ENCODE results near the gene SIRPB2. TPM values are rescaled to one million over a fixed set of nuclear protein-coding genes. Genes with fewer than 3 reads are reported as not detected.

SIRPB2 gene
- polyA plus RNA-seq, 1 donor from 2014 or later = not detected

- Histone ChIP-seq H3K27me3 (ENCODE audit: insufficient read depth, low read depth, low read length) (no peaks in the 10 kb centered on the region), H3K9ac (ENCODE audit: low read length) (no peak overlapping the region), H3K4me2 (ENCODE audit: low read length) (no peak overlapping the region), H3K79me2 (replicated peaks; ENCODE audit: insufficient read depth, low read length) (peaks cover 18% of the 10 kb centered on the region), H3K4me3 (ENCODE audit: low read length) (no peak overlapping the region), H3K36me3 (ENCODE audit: insufficient read depth, low read length) (peaks cover 8% of the 10 kb centered on the region), H3F3A (ENCODE audit: insufficient read depth, low read length, poor library complexity, severe bottlenecking) (no peaks in the 10 kb centered on the region), H3K27ac (ENCODE audit: low read length) (no peak overlapping the region), H4K20me1 (ENCODE audit: insufficient read depth) (no peaks in the 10 kb centered on the region), H2AFZ (ENCODE audit: low read depth, low read length) (no peak overlapping the region), H3K9me3 (ENCODE audit: low read length) (no peaks in the 10 kb centered on the region), H3K9me2 (ENCODE audit: insufficient read depth, low read length) (no peaks in the 10 kb centered on the region)
- no peak for TF ChIP-seq EZH2 (IDR thresholded peaks at IDR 0.05; ENCODE audit: borderline replicate concordance, insufficient read depth, low read length, poor library complexity, severe bottlenecking)
- no peak for TF ChIP-seq MXI1 (conservative IDR thresholded peaks at IDR 0.05; ENCODE audit: poor library complexity, severe bottlenecking)
- TF ChIP-seq POLR2AphosphoS5 (IDR thresholded peaks at IDR 0.05) = no peak
- TF ChIP-seq RAD21 (conservative IDR thresholded peaks at IDR 0.05) = no peak
- TF ChIP-seq REST (IDR thresholded peaks at IDR 0.05; ENCODE audit: borderline replicate concordance) = no peak
- no peak for TF ChIP-seq TAF1 (IDR thresholded peaks at IDR 0.05; ENCODE audit: low read depth)
- no peak for TF ChIP-seq EP300 (conservative IDR thresholded peaks at IDR 0.05; ENCODE audit: poor library complexity, severe bottlenecking)
- no peak for TF ChIP-seq SMC3 (conservative IDR thresholded peaks at IDR 0.05; ENCODE audit: poor library complexity)
- no peak for TF ChIP-seq CTCF (IDR thresholded peaks at IDR 0.05; ENCODE audit: poor library complexity, severe bottlenecking)
Observed at GRCh38 chr20:1460275-1460674, 30.9 kb downstream of the SIRPB2 start.

- peaks cover 11% of the 10 kb centered on the region for H3K36me3 ChIP-seq (ENCODE audit: insufficient read depth, low read length)
- H3K9me3 ChIP-seq (ENCODE audit: low read length) = no peaks in the 10 kb centered on the region
- peaks cover 8% of the 10 kb centered on the region for H3K79me2 ChIP-seq (replicated peaks; ENCODE audit: insufficient read depth, low read length)
- H4K20me1 ChIP-seq (ENCODE audit: insufficient read depth) = no peaks in the 10 kb centered on the region
- H3K4me2 ChIP-seq (ENCODE audit: low read length) = no peak overlapping the region
- no peaks in the 10 kb centered on the region for H3K27me3 ChIP-seq (ENCODE audit: insufficient read depth, low read depth, low read length)
- no peaks in the 10 kb centered on the region for H3F3A ChIP-seq (ENCODE audit: insufficient read depth, low read length, poor library complexity, severe bottlenecking)
- H3K27ac ChIP-seq (ENCODE audit: low read length) = no peak overlapping the region
- no peak overlapping the region for H3K4me3 ChIP-seq (ENCODE audit: low read length)
- no peaks in the 10 kb centered on the region for H3K9me2 ChIP-seq (ENCODE audit: insufficient read depth, low read length)
- H3K9ac ChIP-seq (ENCODE audit: low read length) = no peak overlapping the region
- TF ChIP-seq MXI1 (conservative IDR thresholded peaks at IDR 0.05; ENCODE audit: poor library complexity, severe bottlenecking) (no peak), TAF1 (IDR thresholded peaks at IDR 0.05; ENCODE audit: low read depth) (no peak), REST (IDR thresholded peaks at IDR 0.05; ENCODE audit: borderline replicate concordance) (no peak), SMC3 (conservative IDR thresholded peaks at IDR 0.05; ENCODE audit: poor library complexity) (no peak), EP300 (conservative IDR thresholded peaks at IDR 0.05; ENCODE audit: poor library complexity, severe bottlenecking) (no peak), RAD21 (conservative IDR thresholded peaks at IDR 0.05) (no peak), CTCF (IDR thresholded peaks at IDR 0.05; ENCODE audit: poor library complexity, severe bottlenecking) (no peak), POLR2AphosphoS5 (IDR thresholded peaks at IDR 0.05) (no peak), EZH2 (IDR thresholded peaks at IDR 0.05; ENCODE audit: borderline replicate concordance, insufficient read depth, low read length, poor library complexity, severe bottlenecking) (no peak)
- H2AFZ ChIP-seq (ENCODE audit: low read depth, low read length) = no peak overlapping the region
Observed at GRCh38 chr20:1457992-1458391, 33.2 kb downstream of the SIRPB2 start.
